ENCODE data around the gene TIE1. TPM values are rescaled to one million over a fixed set of nuclear protein-coding genes. Genes with fewer than 3 reads are reported as not detected.
A peak's percentile ranks its signal among the peaks of the same experiment; 100 is the strongest.

The TIE1 gene
- total RNA-seq = 615 and 699 TPM in 2 replicates

GRCh38 chr1:43300378-43301094 lies at the start of gene TIE1:
Gene TIE1 (plus strand): TSS chr1:43300982. CDS start chr1:43301072, 90 bp downstream.
- DNase-seq (ENCODE audit: low read depth, low spot score) = peak; percentile 74

GRCh38 chr1:43251024-43251423 lies 49.8 kb upstream of the TIE1 start:
- DNase-seq (ENCODE audit: low read depth, low spot score) = no peak

- no peak for DNase-seq (ENCODE audit: low read depth, low spot score)
Observed at GRCh38 chr1:43252225-43252624, 48.6 kb upstream of the TIE1 start.

GRCh38 chr1:43253173-43253572 lies 47.6 kb upstream of the TIE1 start:
- no peak for DNase-seq (ENCODE audit: low read depth, low spot score)

- no peak for DNase-seq (ENCODE audit: low read depth, low spot score)
Observed at GRCh38 chr1:43253876-43254275, 46.9 kb upstream of the TIE1 start.

- DNase-seq (ENCODE audit: low read depth, low spot score) = no peak
Observed at GRCh38 chr1:43255438-43256210, 45.2 kb upstream of the TIE1 start.

GRCh38 chr1:43256675-43257570 lies 43.9 kb upstream of the TIE1 start:
- DNase-seq (ENCODE audit: low read depth, low spot score) = no peak

GRCh38 chr1:43258370-43258769 lies 42.4 kb upstream of the TIE1 start:
- no peak for DNase-seq (ENCODE audit: low read depth, low spot score)

GRCh38 chr1:43265431-43265830 lies 35.4 kb upstream of the TIE1 start:
- DNase-seq (ENCODE audit: low read depth, low spot score) = no peak

- DNase-seq (ENCODE audit: low read depth, low spot score) = no peak
Observed at GRCh38 chr1:43266881-43267280, 33.9 kb upstream of the TIE1 start.

- DNase-seq (ENCODE audit: low read depth, low spot score) = no peak
Observed at GRCh38 chr1:43267291-43267805, 33.4 kb upstream of the TIE1 start.

GRCh38 chr1:43267818-43268425 lies 32.9 kb upstream of the TIE1 start:
- no peak for DNase-seq (ENCODE audit: low read depth, low spot score)

GRCh38 chr1:43269627-43270375 lies 31.0 kb upstream of the TIE1 start, which contains the start of gene TMEM125:
Gene TMEM125 (plus strand): TSS chr1:43269983. CDS start chr1:43272723, 2,740 bp downstream.
- no peak for DNase-seq (ENCODE audit: low read depth, low spot score)

- no peak for DNase-seq (ENCODE audit: low read depth, low spot score)
Observed at GRCh38 chr1:43270421-43271095, 30.2 kb upstream of the TIE1 start.

- DNase-seq (ENCODE audit: low read depth, low spot score) = no peak
Observed at GRCh38 chr1:43271186-43272118, 29.3 kb upstream of the TIE1 start.

GRCh38 chr1:43272161-43272560 lies 28.6 kb upstream of the TIE1 start:
- no peak for DNase-seq (ENCODE audit: low read depth, low spot score)

- DNase-seq (ENCODE audit: low read depth, low spot score) = no peak
Observed at GRCh38 chr1:43272576-43273571, 27.9 kb upstream of the TIE1 start.
